IMR-90 (cell line): ENCODE data around the gene PRR23C. TPM values are rescaled to one million over a fixed set of nuclear protein-coding genes. Genes with fewer than 3 reads are reported as not detected.

ENCODE experiments used
- ATAC-seq: fragments of 200-7000 bp; cut with Tn5 transposase; 2 replicates; pipeline ENCODE4 v1.9.1; 2020; ENCODE audit warnings: low read depth, mild to moderate bottlenecking, moderate library complexity
- BruUV-seq: library from RNA; stranded (reverse); fragments of 400-500 nt; replicated peaks from 2 replicates; lab custom pipeline; 2021; lab: Mats Ljungman, UMichigan
- CTCF ChIA-PET: fragments of 300-600 bp; formaldehyde crosslinking; extraction: SDS; loops from one replicate; lab custom pipeline; 2021; ENCODE audit warnings: antibody characterized with exemption; lab: Yijun Ruan, JAX
- POLR2A ChIA-PET: fragments of 300-600 bp; sonication (Branson Sonifier 250); formaldehyde crosslinking; loops from one replicate; lab custom pipeline; 2022; ENCODE audit warnings: antibody characterized with exemption; ENCODE audit not compliant: unreplicated experiment; lab: Charles Lee
- DNase-seq: peaks from one replicate; pipeline ENCODE4 v3.0.0; 2013
- H2AFZ ChIP-seq: replicated peaks from 2 replicates; pipeline ENCODE3; 2013; ENCODE audit warnings: low read length, mild to moderate bottlenecking; ENCODE audit not compliant: poor library complexity
- H2AK5ac ChIP-seq: 2 replicates; pipeline ENCODE4 v1.6.1; 2013; ENCODE audit warnings: low read depth, low read length, inconsistent platforms
- H2AK9ac ChIP-seq: replicated peaks from 2 replicates; pipeline ENCODE3; 2013; ENCODE audit warnings: mild to moderate bottlenecking, low read depth, low read length, moderate library complexity; ENCODE audit not compliant: poor library complexity
- H2BK120ac ChIP-seq: 2 replicates; pipeline ENCODE4 v1.6.1; 2013; ENCODE audit warnings: low read depth, low read length, inconsistent platforms
- H2BK15ac ChIP-seq: 3 replicates; pipeline ENCODE4 v1.6.1; 2013; ENCODE audit warnings: low read depth, low read length, inconsistent platforms
- H2BK20ac ChIP-seq: 2 replicates; pipeline ENCODE4 v1.6.1; 2013; ENCODE audit warnings: low read depth, mild to moderate bottlenecking, inconsistent platforms, low read length, moderate library complexity
- H2BK5ac ChIP-seq: 2 replicates; pipeline ENCODE4 v1.6.1; 2013; ENCODE audit warnings: mild to moderate bottlenecking, low read depth, low read length, inconsistent platforms; ENCODE audit not compliant: poor library complexity, severe bottlenecking
- H3K14ac ChIP-seq: replicated peaks from 2 replicates; pipeline ENCODE4 v1.6.1; 2013; ENCODE audit warnings: low read depth, low read length, inconsistent platforms
- H3K18ac ChIP-seq: 2 replicates; pipeline ENCODE4 v1.6.1; 2013; ENCODE audit warnings: low read depth, low read length, control low read depth
- H3K23ac ChIP-seq: 2 replicates; pipeline ENCODE4 v1.6.1; 2013; ENCODE audit warnings: low read depth, low read length, inconsistent platforms
- H3K27ac ChIP-seq: 2 replicates; pipeline ENCODE4 v1.5.1; 2013; ENCODE audit warnings: mild to moderate bottlenecking, control low read depth, low read length; ENCODE audit not compliant: insufficient read depth
- H3K27me3 ChIP-seq: 2 replicates; pipeline ENCODE4 v1.6.1; 2013; ENCODE audit warnings: low read length; ENCODE audit not compliant: control insufficient read depth, insufficient read depth
- H3K36me3 ChIP-seq: 2 replicates; pipeline ENCODE4 v1.6.1; 2013; ENCODE audit warnings: low read length, mixed read lengths; ENCODE audit not compliant: control insufficient read depth, insufficient read depth
- H3K4ac ChIP-seq: 2 replicates; pipeline ENCODE4 v1.6.1; 2013; ENCODE audit warnings: low read depth, low read length, inconsistent platforms
- H3K4me1 ChIP-seq: 2 replicates; pipeline ENCODE4 v1.6.1; 2013; ENCODE audit warnings: low read length, mixed read lengths; ENCODE audit not compliant: control insufficient read depth, insufficient read depth
- H3K4me2 ChIP-seq: 2 replicates; pipeline ENCODE4 v1.6.1; 2013; ENCODE audit warnings: low read depth, mild to moderate bottlenecking, control low read depth, low read length, moderate library complexity
- H3K4me3 ChIP-seq: 2 replicates; pipeline ENCODE4 v1.5.1; 2013; ENCODE audit warnings: low read depth, mild to moderate bottlenecking, control low read depth, low read length, moderate library complexity; ENCODE audit not compliant: insufficient read depth
- H3K56ac ChIP-seq: 2 replicates; pipeline ENCODE4 v1.6.1; 2013; ENCODE audit warnings: low read length, inconsistent platforms; ENCODE audit not compliant: insufficient read depth; ENCODE audit errors: extremely low read depth
- H3K79me1 ChIP-seq, 2 experiments: 2 replicates each; pipeline ENCODE4 v1.6.1; 2013; ENCODE audit warnings: low read length in 2 of 2, inconsistent platforms in 1 of 2, low read depth in 1 of 2
- H3K9ac ChIP-seq: 2 replicates; pipeline ENCODE4 v1.6.1; 2013; ENCODE audit warnings: low read depth, low read length, control low read depth
- H3K9me1 ChIP-seq: 2 replicates; pipeline ENCODE4 v1.6.1; 2013; ENCODE audit warnings: low read length, inconsistent platforms; ENCODE audit not compliant: insufficient read depth
- H3K9me3 ChIP-seq: 2 replicates; pipeline ENCODE4 v1.6.1; 2013; ENCODE audit warnings: low read length; ENCODE audit not compliant: control insufficient read depth, insufficient read depth
- H4K20me1 ChIP-seq: 2 replicates; pipeline ENCODE4 v1.6.1; 2013; ENCODE audit warnings: low read length, inconsistent platforms; ENCODE audit not compliant: insufficient read depth
- H4K5ac ChIP-seq: 2 replicates; pipeline ENCODE4 v1.6.1; 2013; ENCODE audit warnings: mild to moderate bottlenecking, low read depth, low read length, control low read depth
- H4K8ac ChIP-seq, 2 experiments: 2 replicates each; pipeline ENCODE4 v1.6.1; 2013; ENCODE audit warnings: low read depth in 2 of 2, low read length in 2 of 2, control low read depth in 1 of 2, inconsistent platforms in 1 of 2
- H4K91ac ChIP-seq: 2 replicates; pipeline ENCODE4 v1.6.1; 2013; ENCODE audit warnings: low read depth, low read length, inconsistent platforms; ENCODE audit not compliant: insufficient read depth
- BHLHE40 ChIP-seq: fragments of 150-350 bp; IDR thresholded peaks from 2 replicates; pipeline ENCODE4 v1.6.1; 2016; ENCODE audit warnings: mild to moderate bottlenecking, low read depth, low read length
- CEBPB ChIP-seq: IDR thresholded peaks from 2 replicates; pipeline ENCODE4 v1.6.1; 2012; ENCODE audit warnings: low read depth, low read length, improper control_type of control experiment
- CTCF ChIP-seq: conservative IDR thresholded peaks from 2 replicates; pipeline ENCODE4 v1.5.1; 2012; ENCODE audit warnings: mild to moderate bottlenecking, low read depth, low read length, improper control_type of control experiment
- ELK1 ChIP-seq: fragments of 150-350 bp; IDR thresholded peaks from 2 replicates; pipeline ENCODE4 v1.6.1; 2016; ENCODE audit warnings: low read depth, mild to moderate bottlenecking, low read length, moderate library complexity, borderline replicate concordance
- MAFK ChIP-seq: IDR thresholded peaks from 2 replicates; pipeline ENCODE4 v1.6.1; 2012; ENCODE audit warnings: low read depth, low read length, improper control_type of control experiment
- MAZ ChIP-seq: IDR thresholded peaks from 2 replicates; pipeline ENCODE4 v1.6.1; 2012; ENCODE audit warnings: low read depth, mild to moderate bottlenecking, low read length, improper control_type of control experiment, moderate library complexity, borderline replicate concordance
- MXI1 ChIP-seq: IDR thresholded peaks from 2 replicates; pipeline ENCODE4 v1.6.1; 2012; ENCODE audit warnings: low read depth, mild to moderate bottlenecking, low read length, moderate library complexity, borderline replicate concordance
- POLR2A ChIP-seq: IDR thresholded peaks from 2 replicates; pipeline ENCODE4 v1.6.1; 2012; ENCODE audit warnings: mild to moderate bottlenecking, low read depth, low read length
- RCOR1 ChIP-seq: IDR thresholded peaks from 2 replicates; pipeline ENCODE4 v1.6.1; 2012; ENCODE audit warnings: mild to moderate bottlenecking, low read length, improper control_type of control experiment; ENCODE audit not compliant: insufficient replicate concordance
- RFX5 ChIP-seq: IDR thresholded peaks from 2 replicates; pipeline ENCODE4 v1.8.0; 2012; ENCODE audit warnings: low read depth, mild to moderate bottlenecking, low read length, moderate library complexity
- SMC3 ChIP-seq: fragments of 150-350 bp; IDR thresholded peaks from 2 replicates; pipeline ENCODE4 v1.6.1; 2016; ENCODE audit warnings: low read depth, mild to moderate bottlenecking, antibody characterized with exemption, low read length, moderate library complexity
- USF2 ChIP-seq: fragments of 150-350 bp; IDR thresholded peaks from 2 replicates; pipeline ENCODE4 v1.6.1; 2017; ENCODE audit warnings: mild to moderate bottlenecking, antibody characterized with exemption, low read length, low read depth
- WGBS, 2 experiments: methylation state at CpG; one replicate each; pipeline versions ENCODE4 v1.1.5 to v1.1.7; 2013; ENCODE audit warnings: missing lambda C conversion rate in 2 of 2; ENCODE audit not compliant: insufficient read length in 1 of 2; ENCODE audit errors: extremely low coverage in 2 of 2; 5-methylcytosine and 5-hydroxymethylcytosine counted together
- dilution Hi-C: fragments of 300-500 bp; cut with HindIII; formaldehyde crosslinking; loops from one replicate; pipeline ENCODE4 v1.14.3; 2018; ENCODE audit warnings: low sequenced_read_pairs; ENCODE audit not compliant: unreplicated experiment
- in situ Hi-C: fragments of 300-500 bp; cut with MboI; formaldehyde crosslinking; loops from 3 replicates; pipeline ENCODE4 v1.14.3; 2019; ENCODE audit warnings: low sequenced_read_pairs, inconsistent platforms, mixed read lengths
- intact Hi-C: fragments of 100-400 bp; cut with micrococcal nuclease; formaldehyde crosslinking; loops from 2 replicates; pipeline ENCODE4 v1.10.0; 2022
- polyA plus RNA-seq, 3 experiments: library from polyadenylated mRNA; depleted of rRNA; stranded (reverse); fragments of >200 nt; gene quantifications; 2 replicates each; pipeline ENCODE4 v1.2.3, GENCODE V29; 2012; ENCODE audit warnings: low replicate concordance in 1 of 3
- total RNA-seq: library from RNA; depleted of rRNA; stranded (reverse); fragments of >200 nt; gene quantifications from 2 replicates; pipeline ENCODE4 v1.2.3, GENCODE V29; 2012

PRR23C gene
- total and polyA plus RNA-seq, 2 of the 4 experiments (the other 2 are of a cell fraction), result not detected

- no peak overlapping the region for H2BK15ac ChIP-seq
- H3K56ac ChIP-seq, result no peak overlapping the region
- no peaks in the 10 kb centered on the region; the same call in 1 of the 2 replicates for H3K9me3 ChIP-seq
- no peak overlapping the region for H3K9ac ChIP-seq
- H3K4me2 ChIP-seq, result no peak overlapping the region
- no peak overlapping the region for H4K91ac ChIP-seq
- no peak for ATAC-seq
- H4K8ac ChIP-seq, result no peak overlapping the region
- no peak overlapping the region for H3K4me3 ChIP-seq
- no peaks in the 10 kb centered on the region for H3K4me1 ChIP-seq
- intact Hi-C loops (no loop called here), in situ Hi-C loops (no loop called here), dilution Hi-C loops (no loop called here)
- no peak overlapping the region for H2AFZ ChIP-seq
- H3K18ac ChIP-seq, result no peak overlapping the region
- no peak overlapping the region for H3K23ac ChIP-seq
- no peaks in the 10 kb centered on the region for H4K20me1 ChIP-seq
- no peaks in the 10 kb centered on the region for H3K36me3 ChIP-seq
- no TSS peak for BruUV-seq
- POLR2A ChIA-PET, result interaction anchor here (0.6 kb wide), 1 partner anchor 279 kb away, joined by 4 read pairs; no protein-coding TSS in a partner anchor
- no peak overlapping the region for H2BK120ac ChIP-seq
- no CpG with 5 or more reads among the region's 4 CpGs for WGBS, 2 experiments
- no peak overlapping the region for H3K14ac ChIP-seq
- H3K9me1 ChIP-seq, result no peaks in the 10 kb centered on the region
- no peak overlapping the region for H3K27ac ChIP-seq
- no peak overlapping the region for H2BK5ac ChIP-seq
- H2AK9ac ChIP-seq, result no peak overlapping the region
- no peak overlapping the region for H4K5ac ChIP-seq
- H3K79me1 ChIP-seq, result no peaks in the 10 kb centered on the region
- no peak overlapping the region for H3K4ac ChIP-seq
- TF ChIP-seq MXI1, result no peak
- TF ChIP-seq MAZ, result no peak
- TF ChIP-seq POLR2A, result no peak
- TF ChIP-seq RFX5, result no peak
- TF ChIP-seq USF2, result no peak
- no peak for TF ChIP-seq ELK1
- no peak for TF ChIP-seq SMC3
- no peak for TF ChIP-seq CTCF
- TF ChIP-seq RCOR1, result no peak
- no peak for TF ChIP-seq BHLHE40
- no peak for TF ChIP-seq MAFK
- TF ChIP-seq CEBPB, result no peak
- no peak for DNase-seq
- CTCF ChIA-PET, result no interaction called here
- 0 out of 2 replicates have a peak, but pooled peaks cover 1% of the 10 kb centered on the region for H3K27me3 ChIP-seq
- H2AK5ac ChIP-seq, result no peak overlapping the region
- H2BK20ac ChIP-seq, result no peak overlapping the region
Observed at GRCh38 chr3:139087621-139088020, 42.9 kb upstream of the PRR23C start.
